ENCODE data around the gene COMTD1. TPM values are rescaled to one million over a fixed set of nuclear protein-coding genes. Genes with fewer than 3 reads are reported as not detected.

Gene COMTD1
- total and polyA plus RNA-seq, 2 donors (not counting 1 experiment from before 2014, with no cell fraction given), result 14.5 to 23.8 TPM

Small RNA genes lying within 50 kb of the gene (small RNA-seq; reads per million reads assigned to genes)
- gene HMGA1P5 (ENCODE audit: insufficient read length, low read depth, low replicate concordance), result not detected
- gene RPL39P25 (ENCODE audit: insufficient read length, low read depth, low replicate concordance), result not detected

Other genes with a start within 250 kb of the COMTD1 start
- gene SAMD8, start 124.3 kb downstream of the COMTD1 start, total RNA-seq, result 31.7 and 35.7 TPM in 2 replicates
- gene SAMD8, start 124.3 kb downstream of the COMTD1 start, polyA plus RNA-seq, result 15.9 and 26.3 TPM in 2 replicates
- 83.6 and 86.4 TPM in 2 replicates for gene VDAC2, start 25.2 kb downstream of the COMTD1 start, total RNA-seq
- 49.2 and 63.1 TPM in 2 replicates for gene VDAC2, start 25.2 kb downstream of the COMTD1 start, polyA plus RNA-seq
- gene ZNF503, start 165.8 kb upstream of the COMTD1 start, total RNA-seq, result not detected in 2 replicates
- 0.04 and 0.16 TPM in 2 replicates for gene ZNF503, start 165.8 kb upstream of the COMTD1 start, polyA plus RNA-seq
- not detected in 2 replicates for gene LRMDA, start 195.7 kb upstream of the COMTD1 start, total RNA-seq
- gene LRMDA, start 195.7 kb upstream of the COMTD1 start, polyA plus RNA-seq, result 0.12 TPM in 1 of 2 replicates, not detected in the other

Measured in B cell (primary cell).